Measurements from ENCODE around the gene MAP2K5.

MAP2K5 gene

DNA sequence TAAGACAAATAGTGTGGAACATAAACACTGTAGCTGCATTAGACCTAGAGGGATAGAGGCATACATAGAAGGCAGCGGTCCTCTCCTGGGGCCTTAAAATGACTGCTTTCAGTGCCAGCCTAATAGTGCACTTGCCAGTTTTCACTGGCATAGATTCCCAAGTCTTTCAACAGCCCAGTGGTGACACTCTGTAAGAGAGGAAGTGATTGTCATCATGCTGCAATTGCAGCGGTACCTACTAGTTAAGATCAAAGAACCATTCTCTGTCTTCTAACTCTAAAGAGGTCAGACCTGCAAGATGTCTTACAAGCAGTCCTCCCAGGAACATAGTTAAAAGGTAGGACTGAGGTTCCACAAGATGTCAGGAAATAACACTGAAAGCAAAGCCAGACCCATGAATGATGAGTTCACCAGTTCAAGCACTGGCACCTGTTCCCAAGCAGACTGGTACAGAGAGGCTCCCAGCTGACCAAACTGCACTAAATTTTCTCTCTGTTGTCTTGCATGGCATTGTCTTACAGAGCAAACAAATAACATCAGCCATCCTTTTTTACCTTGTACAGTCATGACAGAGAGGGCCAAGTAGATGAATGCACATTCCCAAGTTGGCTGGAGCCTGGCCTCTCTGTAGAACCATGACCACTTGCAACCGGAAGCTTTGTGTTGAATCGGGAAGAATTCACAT is 182.3 kb downstream of the MAP2K5 start:
- no peak for DNase-seq (ENCODE audit: low spot score)

DNA sequence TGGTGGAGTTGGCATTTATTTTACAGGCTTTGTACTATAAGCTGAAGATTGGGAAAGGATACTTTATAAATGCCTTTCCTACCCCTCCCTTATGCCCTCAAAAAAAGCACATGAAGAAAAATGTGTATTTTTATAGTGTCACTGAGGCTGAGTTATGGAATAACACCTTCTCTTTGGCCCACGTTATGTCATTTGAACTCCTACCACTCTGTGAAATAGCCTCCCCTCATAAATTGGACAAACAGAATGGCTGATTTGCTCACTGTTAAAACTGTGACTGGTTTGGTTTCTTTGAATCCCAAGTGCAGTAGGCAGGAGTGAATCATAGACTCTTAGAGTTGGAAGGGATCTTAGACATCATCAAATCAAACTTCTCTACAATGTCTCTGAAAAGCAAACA is 187.6 kb downstream of the MAP2K5 start:
- no peak for DNase-seq (ENCODE audit: low spot score)

DNA sequence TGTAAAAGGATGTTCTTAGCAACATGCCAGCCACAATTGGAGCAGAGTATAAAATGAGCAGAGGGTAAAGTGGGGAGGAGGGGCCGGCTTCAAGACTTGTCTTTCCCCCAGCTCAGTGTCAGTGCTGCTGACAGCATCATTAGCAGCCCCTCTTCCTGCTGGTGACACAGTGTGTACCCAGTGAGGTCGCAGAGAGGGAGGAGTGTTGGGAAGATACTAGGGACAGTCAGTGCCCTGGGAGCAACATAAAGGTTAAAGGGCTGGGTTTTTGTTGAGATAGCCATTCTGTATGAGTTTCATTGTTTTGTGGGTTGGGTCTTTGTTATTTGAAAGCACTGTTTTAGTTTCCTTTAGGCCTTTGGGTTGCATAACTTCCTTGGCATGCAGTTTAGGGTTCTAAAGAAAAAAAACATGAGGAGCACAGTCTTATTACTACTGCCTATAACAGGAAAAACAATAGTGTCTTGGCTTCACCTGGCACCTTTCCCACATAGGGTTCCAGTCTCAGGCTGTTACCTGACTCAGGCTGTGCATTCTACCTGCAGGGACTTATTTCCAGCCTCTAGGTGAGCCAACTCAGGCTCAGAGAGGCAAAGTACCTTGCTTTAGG is 188.7 kb downstream of the MAP2K5 start:
- DNase-seq (ENCODE audit: low spot score) = no peak

- DNase-seq (ENCODE audit: low spot score) = no peak
These were observed 189.7 kb downstream of the MAP2K5 start for GRCh38 chr15:67732164-67732563.

DNA sequence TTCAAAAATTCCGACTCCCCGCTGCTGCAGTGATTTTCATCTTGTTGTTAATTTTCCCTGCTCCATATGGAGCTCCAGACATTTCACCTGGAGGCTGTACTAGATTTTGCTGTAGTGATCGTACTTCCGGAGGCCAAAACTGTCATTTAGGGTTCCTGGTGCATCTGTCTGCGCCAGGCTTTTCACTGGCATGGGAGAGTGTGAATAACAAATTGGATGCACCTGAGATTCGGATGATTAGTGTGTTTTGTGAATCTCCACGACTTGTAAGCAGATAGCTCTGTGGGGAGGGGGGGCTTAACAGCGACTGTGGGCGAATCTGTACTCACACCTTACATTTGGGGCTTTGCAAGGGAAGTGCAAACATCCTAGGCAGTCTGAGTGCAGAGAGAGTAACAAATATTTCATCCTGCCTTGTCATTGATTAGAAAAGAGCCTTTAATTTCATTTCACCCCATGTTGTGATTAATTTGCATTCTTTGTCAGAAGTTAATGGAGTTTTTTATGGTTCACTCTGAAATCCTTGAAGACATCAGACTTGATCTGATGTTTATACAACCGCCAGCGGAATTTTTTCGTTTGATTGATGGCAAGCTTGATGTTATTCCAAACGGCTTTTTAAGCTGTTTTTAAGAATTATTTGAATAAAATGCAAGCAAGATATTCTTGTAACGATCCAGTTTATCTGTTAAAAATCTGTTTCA is 190.3 kb downstream of the MAP2K5 start:
- no peak for DNase-seq (ENCODE audit: low spot score)

DNA sequence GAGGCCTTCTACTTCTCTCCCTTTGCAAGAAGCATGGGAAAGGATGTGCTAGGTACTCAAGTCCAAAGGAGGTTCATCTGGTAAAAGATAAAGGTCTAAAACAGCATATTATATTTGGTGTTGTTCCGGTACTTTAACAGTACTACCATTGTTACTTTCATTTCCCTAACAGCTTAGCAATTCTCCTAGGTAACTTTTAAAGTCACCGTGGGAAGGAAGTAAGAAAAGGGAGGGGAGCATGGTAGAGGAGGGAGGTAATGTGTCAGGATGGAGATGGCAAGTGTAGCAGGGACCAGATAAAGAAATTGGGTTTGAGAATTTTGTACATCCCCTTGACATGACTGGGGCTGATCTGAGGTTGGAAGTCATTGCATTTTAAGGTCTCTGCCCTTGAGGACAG is 193.4 kb downstream of the MAP2K5 start:
- no peak for DNase-seq (ENCODE audit: low spot score)

- DNase-seq (ENCODE audit: low spot score) = no peak
These were observed 194.3 kb downstream of the MAP2K5 start for GRCh38 chr15:67736810-67737209.

DNA sequence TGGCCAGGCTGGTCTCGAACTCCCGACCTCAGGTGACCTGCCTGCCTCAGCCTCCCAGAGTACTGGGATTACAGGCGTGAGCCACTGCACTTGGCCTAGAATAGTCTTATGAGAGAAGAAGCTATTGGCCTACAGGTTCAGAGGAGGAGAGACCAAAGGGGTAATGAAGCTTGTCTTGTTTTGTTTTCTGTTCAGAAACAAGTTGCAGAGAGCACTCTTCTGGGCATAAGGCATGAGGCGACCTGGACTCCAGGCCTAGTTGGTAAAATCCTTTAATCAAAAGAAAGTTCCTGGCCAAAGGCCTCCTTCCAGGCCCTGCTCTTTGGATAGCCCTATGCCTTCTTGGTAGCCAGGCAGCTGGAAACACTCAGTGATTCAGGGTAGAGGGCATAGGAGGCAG is 195.6 kb downstream of the MAP2K5 start:
- DNase-seq (ENCODE audit: low spot score) = no peak

DNA sequence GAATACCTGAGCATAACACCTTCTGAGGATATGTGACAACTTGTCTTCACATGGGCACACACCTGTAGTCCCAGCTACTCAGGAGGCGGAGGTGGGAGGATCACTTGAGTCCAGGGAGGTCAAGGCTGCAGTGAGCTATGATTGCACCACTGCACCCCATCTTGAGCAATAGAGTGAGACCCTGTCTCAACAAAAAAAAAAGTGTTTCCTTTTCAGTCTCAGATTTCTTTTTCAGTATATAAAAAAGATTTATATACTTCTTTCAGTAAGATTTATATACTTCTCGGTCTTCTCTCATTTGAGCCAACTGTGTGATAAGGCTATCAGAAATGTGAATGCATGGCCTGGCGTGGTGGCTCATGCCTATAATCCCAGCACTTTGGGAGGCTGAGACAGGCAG is 197.9 kb downstream of the MAP2K5 start:
- no peak for DNase-seq (ENCODE audit: low spot score)

DNA sequence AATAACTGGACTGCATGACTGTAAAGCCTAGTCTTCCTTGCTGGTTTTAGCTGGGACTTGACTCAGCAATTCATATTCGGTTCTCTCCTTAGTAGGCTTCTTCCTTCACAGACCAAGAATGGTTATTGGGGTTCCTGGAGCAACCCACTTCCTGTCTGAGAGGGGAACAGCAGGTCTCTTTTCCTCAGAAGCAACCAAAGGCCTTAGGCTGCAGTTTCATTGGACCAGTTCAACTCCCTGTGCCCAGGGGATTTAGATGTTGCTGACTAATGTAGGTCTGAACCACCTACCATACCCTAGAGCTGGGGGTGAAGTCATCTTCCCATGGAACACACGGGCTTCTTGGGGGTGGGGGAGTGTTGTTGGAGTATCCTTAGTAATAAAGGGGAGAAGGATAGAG is 198.8 kb downstream of the MAP2K5 start:
- DNase-seq (ENCODE audit: low spot score) = no peak

DNA sequence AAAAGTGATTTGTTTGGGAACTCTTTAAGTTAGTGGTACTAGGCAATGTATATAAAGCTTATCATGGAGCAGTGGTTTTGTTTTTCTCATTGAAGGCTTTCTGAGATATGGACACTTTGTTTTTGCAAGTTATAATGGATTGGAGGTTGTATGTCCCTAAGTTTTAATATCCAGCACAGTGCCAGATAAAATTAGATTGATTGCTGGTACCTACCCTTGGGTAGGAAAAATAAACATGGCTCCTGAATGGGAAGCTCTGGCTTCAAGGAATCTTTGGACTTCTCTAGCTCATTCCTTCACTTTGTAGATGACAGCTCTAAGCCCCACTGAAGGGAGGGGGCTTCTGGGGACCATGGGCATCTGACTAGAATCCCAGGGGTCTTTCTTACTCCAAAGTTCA is 201.1 kb downstream of the MAP2K5 start:
- no peak for DNase-seq (ENCODE audit: low spot score)

DNA sequence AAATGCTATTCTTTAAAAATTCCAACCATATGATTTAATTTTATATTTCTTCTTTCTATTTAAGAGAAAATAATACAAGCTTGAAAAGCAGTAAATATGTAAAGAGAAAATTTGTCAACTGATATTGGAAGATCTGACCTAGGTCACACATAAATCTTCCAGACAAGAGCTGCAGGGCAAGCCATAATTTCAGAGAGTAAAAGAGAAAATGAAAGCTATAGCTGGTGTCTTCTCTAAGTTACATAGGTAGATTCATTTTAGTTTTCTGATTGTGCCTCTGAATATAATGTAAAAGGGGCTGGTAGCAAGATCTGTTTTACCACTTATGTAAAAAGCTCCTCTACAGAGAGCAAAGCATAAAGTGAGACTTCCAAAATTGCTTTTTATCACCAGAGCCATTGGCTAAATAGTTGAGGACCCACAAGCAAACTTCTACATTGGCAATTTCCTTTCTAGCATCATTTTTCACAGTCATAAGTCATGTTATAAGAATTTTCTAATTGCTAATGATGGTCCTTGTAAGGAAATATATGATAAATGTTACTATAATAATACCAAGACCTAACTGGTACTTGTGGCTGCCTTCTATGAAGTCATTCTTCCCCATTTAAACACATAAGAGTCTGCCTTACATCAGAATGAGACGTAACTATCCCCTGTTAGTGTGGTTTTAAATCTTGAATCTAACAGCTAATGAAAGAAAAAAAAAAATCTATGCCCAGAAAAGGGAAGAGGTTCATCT is 202.0 kb downstream of the MAP2K5 start:
- no peak for DNase-seq (ENCODE audit: low spot score)

- DNase-seq (ENCODE audit: low spot score) = no peak
These were observed 202.8 kb downstream of the MAP2K5 start for GRCh38 chr15:67745073-67746006.

- no peak for DNase-seq (ENCODE audit: low spot score)
These were observed 203.5 kb downstream of the MAP2K5 start for GRCh38 chr15:67746022-67746421.

GRCh38 chr15:67746450-67746849 is 203.9 kb downstream of the MAP2K5 start:
- DNase-seq (ENCODE audit: low spot score) = no peak

GRCh38 chr15:67747921-67748320 is 205.4 kb downstream of the MAP2K5 start:
- no peak for DNase-seq (ENCODE audit: low spot score)

- no peak for DNase-seq (ENCODE audit: low spot score)
These were observed 207.9 kb downstream of the MAP2K5 start for GRCh38 chr15:67750371-67750770.

GRCh38 chr15:67753891-67754290 is 211.4 kb downstream of the MAP2K5 start:
- no peak for DNase-seq (ENCODE audit: low spot score)

- DNase-seq (ENCODE audit: low spot score) = no peak
These were observed 212.8 kb downstream of the MAP2K5 start for GRCh38 chr15:67755264-67755663.

DNA sequence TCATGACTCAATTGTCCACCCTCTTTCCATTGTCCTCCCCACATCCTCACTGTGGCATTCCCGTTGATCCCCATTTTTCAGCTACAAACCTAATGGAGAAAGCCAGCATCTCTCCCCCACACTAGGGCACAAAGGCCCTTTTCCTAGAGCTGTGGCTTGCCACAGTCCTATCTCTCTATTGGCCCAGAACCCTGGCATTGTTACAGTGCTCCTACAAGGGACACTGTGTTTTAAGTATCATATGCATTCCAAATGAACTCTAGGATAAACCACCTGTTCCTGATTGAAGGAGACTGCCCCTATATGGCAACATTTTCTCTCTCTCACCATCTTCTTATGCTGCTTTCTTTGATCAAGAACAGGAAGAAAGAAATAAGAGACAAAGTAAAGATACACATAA is 213.4 kb downstream of the MAP2K5 start:
- DNase-seq (ENCODE audit: low spot score) = no peak

GRCh38 chr15:67758619-67759300 is 216.3 kb downstream of the MAP2K5 start:
- DNase-seq (ENCODE audit: low spot score) = peak; percentile 53
